ENCODE results near the gene EFCC1.

EFCC1 gene

DNA sequence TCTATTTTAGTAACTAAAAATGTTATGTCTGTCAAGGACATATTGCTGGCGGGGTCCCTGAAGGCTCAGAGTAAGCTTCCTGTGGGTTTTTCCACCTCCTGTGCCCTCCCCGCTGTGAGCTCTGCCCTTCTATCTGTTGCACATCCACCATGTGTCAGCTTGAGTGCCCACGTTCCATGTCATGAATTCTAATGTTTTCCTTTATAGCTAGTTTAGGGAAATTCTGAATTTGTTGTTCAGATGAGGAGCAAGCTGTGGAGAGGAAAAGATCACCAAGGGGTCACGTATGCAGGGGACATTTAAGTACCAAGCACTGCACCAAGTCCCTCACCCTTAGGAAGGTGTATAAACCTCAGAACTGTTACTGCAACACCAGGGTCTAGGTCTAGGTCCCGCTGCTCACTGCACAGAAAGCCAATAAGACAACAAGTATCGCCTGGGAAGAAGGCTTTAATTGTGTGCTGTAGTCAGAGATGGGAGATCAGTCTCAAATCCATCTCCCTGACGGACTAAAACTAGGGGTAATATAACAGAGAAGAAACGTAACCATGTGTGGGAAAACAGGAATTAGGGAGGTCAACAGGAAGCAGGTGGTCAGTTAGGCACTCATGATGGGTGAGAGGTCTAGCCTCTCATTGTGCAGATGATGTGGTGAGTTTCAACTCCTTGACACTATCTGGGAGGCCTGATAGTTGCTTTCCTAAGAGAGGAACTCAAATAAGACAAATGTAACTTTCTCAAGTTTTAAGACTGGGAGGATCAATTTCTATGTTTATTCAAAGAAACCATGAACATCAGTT, 69.2 kb downstream of the EFCC1 start:
- no peak for TF ChIP-seq CREB1 (IDR thresholded peaks at IDR 0.05; ENCODE audit: low read depth)

GRCh38 chr3:129077222-129077621, 76.1 kb downstream of the EFCC1 start:
- TF ChIP-seq NFIC (IDR thresholded peaks at IDR 0.05) (no peak), CREB1 (IDR thresholded peaks at IDR 0.05; ENCODE audit: low read depth) (no peak), TEAD4 (IDR thresholded peaks at IDR 0.05) (no peak), TAF1 (IDR thresholded peaks at IDR 0.05; ENCODE audit: low read depth) (no peak), EGR1 (IDR thresholded peaks at IDR 0.05) (no peak), FOXM1 (IDR thresholded peaks at IDR 0.05; ENCODE audit: borderline replicate concordance, low read depth) (no peak), EP300 (IDR thresholded peaks at IDR 0.05; ENCODE audit: borderline replicate concordance) (no peak), REST (IDR thresholded peaks at IDR 0.05; ENCODE audit: low read depth) (no peak), ZBTB7A (IDR thresholded peaks at IDR 0.05; ENCODE audit: low read depth) (no peak)
- TF ChIP-seq, protein P1, sequence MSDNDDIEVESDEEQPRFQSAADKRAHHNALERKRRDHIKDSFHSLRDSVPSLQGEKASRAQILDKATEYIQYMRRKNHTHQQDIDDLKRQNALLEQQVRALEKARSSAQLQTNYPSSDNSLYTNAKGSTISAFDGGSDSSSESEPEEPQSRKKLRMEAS (IDR thresholded peaks at IDR 0.05) = no peak

DNA sequence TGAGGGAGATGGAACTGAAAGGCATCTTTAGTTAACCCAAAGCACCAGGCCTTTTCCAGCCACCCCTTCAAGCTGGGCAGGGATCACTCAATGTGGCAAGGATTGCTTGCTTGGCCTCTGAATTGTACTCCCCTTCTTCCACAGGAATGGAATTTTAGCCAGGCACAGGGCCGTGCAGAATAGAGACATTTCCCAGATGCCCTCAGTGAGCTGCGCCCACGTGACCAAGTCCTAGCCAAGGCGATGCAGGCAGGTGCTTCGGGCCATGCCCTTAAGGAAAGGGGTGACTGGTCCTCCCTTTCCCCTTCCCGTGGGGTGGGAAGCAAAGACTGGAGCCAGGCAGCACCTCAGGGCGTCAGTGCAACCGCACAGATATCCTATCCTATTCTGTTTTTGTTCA, 77.4 kb downstream of the EFCC1 start:
- TF ChIP-seq EP300 (IDR thresholded peaks at IDR 0.05; ENCODE audit: borderline replicate concordance) (no peak), YY1 (IDR thresholded peaks at IDR 0.05; ENCODE audit: low read depth) (no peak), USF1 (IDR thresholded peaks at IDR 0.05) (no peak), FOXM1 (IDR thresholded peaks at IDR 0.05; ENCODE audit: borderline replicate concordance, low read depth) (no peak), EGR1 (IDR thresholded peaks at IDR 0.05) (no peak), TEAD4 (IDR thresholded peaks at IDR 0.05) (no peak), ZBTB7A (IDR thresholded peaks at IDR 0.05; ENCODE audit: low read depth) (no peak), CREB1 (IDR thresholded peaks at IDR 0.05; ENCODE audit: low read depth) (no peak), CEBPB (IDR thresholded peaks at IDR 0.05) (no peak), NFIC (IDR thresholded peaks at IDR 0.05) (no peak), TCF12 (IDR thresholded peaks at IDR 0.05; ENCODE audit: low read depth) (no peak), RAD21 (IDR thresholded peaks at IDR 0.05; ENCODE audit: low read depth) (no peak), REST (IDR thresholded peaks at IDR 0.05; ENCODE audit: low read depth) (no peak), TAF1 (IDR thresholded peaks at IDR 0.05; ENCODE audit: low read depth) (no peak)
- TF ChIP-seq, protein P1 (IDR thresholded peaks at IDR 0.05) = no peak

GRCh38 chr3:129081503-129081902, 80.4 kb downstream of the EFCC1 start:
- TF ChIP-seq RAD21 (IDR thresholded peaks at IDR 0.05; ENCODE audit: low read depth) (no peak), YY1 (IDR thresholded peaks at IDR 0.05; ENCODE audit: low read depth) (no peak), TAF1 (IDR thresholded peaks at IDR 0.05; ENCODE audit: low read depth) (no peak), CREB1 (IDR thresholded peaks at IDR 0.05; ENCODE audit: low read depth) (no peak), EP300 (IDR thresholded peaks at IDR 0.05; ENCODE audit: borderline replicate concordance) (no peak), NFIC (IDR thresholded peaks at IDR 0.05) (no peak), TCF12 (IDR thresholded peaks at IDR 0.05; ENCODE audit: low read depth) (no peak), USF1 (IDR thresholded peaks at IDR 0.05) (no peak), EGR1 (IDR thresholded peaks at IDR 0.05) (no peak), CEBPB (IDR thresholded peaks at IDR 0.05) (no peak)
- TF ChIP-seq, protein P1 (IDR thresholded peaks at IDR 0.05) = no peak

- TF ChIP-seq CREB1 (IDR thresholded peaks at IDR 0.05; ENCODE audit: low read depth) (no peak), TCF12 (IDR thresholded peaks at IDR 0.05; ENCODE audit: low read depth) (no peak), ZBTB7A (IDR thresholded peaks at IDR 0.05; ENCODE audit: low read depth) (no peak), CEBPB (IDR thresholded peaks at IDR 0.05) (no peak), TAF1 (IDR thresholded peaks at IDR 0.05; ENCODE audit: low read depth) (no peak), RAD21 (IDR thresholded peaks at IDR 0.05; ENCODE audit: low read depth) (no peak), FOXM1 (IDR thresholded peaks at IDR 0.05; ENCODE audit: borderline replicate concordance, low read depth) (no peak), TEAD4 (IDR thresholded peaks at IDR 0.05) (no peak), YY1 (IDR thresholded peaks at IDR 0.05; ENCODE audit: low read depth) (no peak)
- TF ChIP-seq, protein P1 (IDR thresholded peaks at IDR 0.05) = no peak
Observed at GRCh38 chr3:129082026-129082425, 80.9 kb downstream of the EFCC1 start.
